H9 (cell line): Measurements from ENCODE around the gene NDC1. TPM values are rescaled to one million over a fixed set of nuclear protein-coding genes. Genes with fewer than 3 reads are reported as not detected.
A peak's percentile ranks its signal among the peaks of the same experiment; 100 is the strongest.

Experiments
- DNase-seq: peaks from one replicate; pipeline ENCODE4 v3.0.0-alpha.2; 2017
- H2AFZ ChIP-seq: one replicate; pipeline ENCODE4 v1.6.1; 2013; ENCODE audit warnings: mild to moderate bottlenecking, low read length, control low read depth, moderate library complexity
- H2AK5ac ChIP-seq: 2 replicates; pipeline ENCODE4 v1.6.1; 2013; ENCODE audit warnings: low read length, control low read depth, mixed read lengths; ENCODE audit not compliant: insufficient read length
- H2BK120ac ChIP-seq: one replicate; pipeline ENCODE4 v1.6.1; 2013; ENCODE audit warnings: low read depth, mild to moderate bottlenecking, low read length, control low read depth, inconsistent platforms; ENCODE audit not compliant: poor library complexity, severe bottlenecking
- H2BK12ac ChIP-seq: 2 replicates; pipeline ENCODE4 v1.6.1; 2013; ENCODE audit warnings: low read length, control low read depth, mixed read lengths, low read depth; ENCODE audit not compliant: insufficient read length
- H2BK15ac ChIP-seq: 2 replicates; pipeline ENCODE4 v1.6.1; 2013; ENCODE audit warnings: low read depth, low read length, control low read depth
- H2BK20ac ChIP-seq: one replicate; pipeline ENCODE4 v1.6.1; 2013; ENCODE audit warnings: low read depth, mild to moderate bottlenecking, low read length, control low read depth, inconsistent platforms; ENCODE audit not compliant: poor library complexity, severe bottlenecking
- H2BK5ac ChIP-seq: 2 replicates; pipeline ENCODE4 v1.6.1; 2013; ENCODE audit warnings: low read length, control low read depth, mixed read lengths; ENCODE audit not compliant: insufficient read length
- H3K14ac ChIP-seq: 2 replicates; pipeline ENCODE4 v1.6.1; 2013; ENCODE audit warnings: low read length, control low read depth; ENCODE audit not compliant: insufficient read depth
- H3K18ac ChIP-seq: 2 replicates; pipeline ENCODE4 v1.6.1; 2013; ENCODE audit warnings: low read depth, mild to moderate bottlenecking, mixed read lengths, low read length, control low read depth; ENCODE audit not compliant: insufficient read length
- H3K23ac ChIP-seq: 2 replicates; pipeline ENCODE4 v1.6.1; 2013; ENCODE audit warnings: low read length, control low read depth, mixed read lengths, low read depth; ENCODE audit not compliant: insufficient read length
- H3K23me2 ChIP-seq: 2 replicates; pipeline ENCODE4 v1.6.1; 2013; ENCODE audit warnings: low read depth, mild to moderate bottlenecking, mixed read lengths, low read length, control low read depth; ENCODE audit not compliant: insufficient read length, poor library complexity, severe bottlenecking
- H3K27ac ChIP-seq: 2 replicates; pipeline ENCODE4 v1.5.1; 2013; ENCODE audit warnings: low read length, control low read depth, mixed read lengths, low read depth; ENCODE audit not compliant: insufficient read length
- H3K27me3 ChIP-seq: 2 replicates; pipeline ENCODE4 v1.6.1; 2013; ENCODE audit warnings: low read length, control low read depth, inconsistent platforms; ENCODE audit not compliant: insufficient read depth
- H3K4ac ChIP-seq: 2 replicates; pipeline ENCODE4 v1.6.1; 2013; ENCODE audit warnings: low read depth, mild to moderate bottlenecking, control low read depth, inconsistent platforms, low read length, moderate library complexity
- H3K4me1 ChIP-seq: 2 replicates; pipeline ENCODE4 v1.6.1; 2013; ENCODE audit warnings: low read length, control low read depth, inconsistent platforms; ENCODE audit not compliant: insufficient read depth
- H3K4me2 ChIP-seq: 2 replicates; pipeline ENCODE4 v1.6.1; 2013; ENCODE audit warnings: low read length, control low read depth, mixed read lengths; ENCODE audit not compliant: insufficient read length, insufficient read depth
- H3K56ac ChIP-seq: 2 replicates; pipeline ENCODE4 v1.6.1; 2013; ENCODE audit warnings: low read depth, mild to moderate bottlenecking, mixed read lengths, low read length, control low read depth; ENCODE audit not compliant: insufficient read length
- H3K79me1 ChIP-seq: 2 replicates; pipeline ENCODE4 v1.6.1; 2013; ENCODE audit warnings: low read depth, mild to moderate bottlenecking, moderate library complexity, low read length, control low read depth, inconsistent platforms; ENCODE audit not compliant: insufficient read depth, poor library complexity, severe bottlenecking
- H3K79me2 ChIP-seq: 2 replicates; pipeline ENCODE4 v1.6.1; 2013; ENCODE audit warnings: low read length, control low read depth, inconsistent platforms; ENCODE audit not compliant: insufficient read depth
- H3K9ac ChIP-seq: 2 replicates; pipeline ENCODE4 v1.6.1; 2013; ENCODE audit warnings: low read length, control low read depth, mixed read lengths; ENCODE audit not compliant: insufficient read length; ENCODE audit errors: extremely low read depth
- H3K9me3 ChIP-seq: one replicate; pipeline ENCODE4 v1.6.1; 2013; ENCODE audit warnings: low read depth, low read length, inconsistent platforms; ENCODE audit not compliant: control insufficient read depth
- H3T11ph ChIP-seq: one replicate; pipeline ENCODE4 v1.6.1; 2013; ENCODE audit warnings: mild to moderate bottlenecking, low read length, control low read depth, inconsistent platforms
- H4K20me1 ChIP-seq: one replicate; pipeline ENCODE4 v1.6.1; 2013; ENCODE audit not compliant: control insufficient read depth, insufficient read length, insufficient read depth
- H4K5ac ChIP-seq: 2 replicates; pipeline ENCODE4 v1.6.1; 2013; ENCODE audit warnings: low read depth, mild to moderate bottlenecking, mixed read lengths, low read length, control low read depth; ENCODE audit not compliant: insufficient read length
- H4K8ac ChIP-seq: replicated peaks from 2 replicates; pipeline ENCODE4 v1.6.1; 2013; ENCODE audit warnings: low read length, control low read depth, mixed read lengths, low read depth; ENCODE audit not compliant: insufficient read length
- H4K91ac ChIP-seq: 2 replicates; pipeline ENCODE4 v1.6.1; 2013; ENCODE audit warnings: low read depth, mild to moderate bottlenecking, moderate library complexity, mixed read lengths, low read length, control low read depth; ENCODE audit not compliant: insufficient read length
- H3K27ac Mint-ChIP-seq, 3 experiments: 2 replicates in 2 of 3; 3 replicates in 1 of 3; pipeline ENCODE4 v1.8.0; 2020 to 2021; ENCODE audit warnings: mixed read lengths in 3 of 3, mild to moderate bottlenecking in 1 of 3, moderate library complexity in 1 of 3
- H3K27me3 Mint-ChIP-seq: 2 replicates; pipeline ENCODE4 v1.8.0; 2021; ENCODE audit warnings: low read depth, mild to moderate bottlenecking, moderate library complexity, mixed read lengths
- H3K36me3 Mint-ChIP-seq, 3 experiments: 2 replicates in 2 of 3; 3 replicates in 1 of 3; pipeline ENCODE4 v1.8.0; 2020 to 2021; ENCODE audit warnings: low read depth in 3 of 3, mixed read lengths in 3 of 3; ENCODE audit not compliant: insufficient read depth in 1 of 3
- H3K4me1 Mint-ChIP-seq, 2 experiments: 2 replicates each; pipeline ENCODE4 v1.8.0; 2020; ENCODE audit warnings: mixed read lengths in 2 of 2
- H3K4me3 Mint-ChIP-seq, 2 experiments: 2 replicates in 1 of 2; 3 replicates in 1 of 2; pipeline ENCODE4 v1.8.0; 2020 to 2021; ENCODE audit warnings: mild to moderate bottlenecking in 2 of 2, mixed read lengths in 2 of 2, moderate library complexity in 1 of 2
- H3K9me3 Mint-ChIP-seq, 2 experiments: 2 replicates in 1 of 2; 3 replicates in 1 of 2; pipeline ENCODE4 v1.8.0; 2020; ENCODE audit warnings: mild to moderate bottlenecking in 2 of 2, mixed read lengths in 2 of 2, moderate library complexity in 1 of 2
- WGBS: extraction: QIAGEN DNeasy Blood & Tissue Kit; methylation state at CpG from one replicate; pipeline ENCODE4 v1.1.7; 2013; ENCODE audit warnings: missing lambda C conversion rate, low lambda C conversion rate, mixed read lengths; ENCODE audit not compliant: insufficient read length; ENCODE audit errors: extremely low coverage; 5-methylcytosine and 5-hydroxymethylcytosine counted together
- total RNA-seq: library from RNA; stranded (reverse); gene quantifications from 2 replicates; pipeline ENCODE4 v1.2.1, GENCODE V29; 2021
- TF ChIP-seq, protein P1 (sequence below): fragments of 200-600 bp; sonication (generic); conservative IDR thresholded peaks from 3 replicates; pipeline ENCODE4 v1.8.0; 2021; ENCODE audit warnings: antibody characterized with exemption, mild to moderate bottlenecking

NDC1 gene
- total RNA-seq, 1 experiment from 2014 or later: 49.3 TPM

GRCh38 chr1:53821380-53821779 is 16.7 kb downstream of the NDC1 start:
- Histone ChIP-seq H3K79me2 (no peaks in the 10 kb centered on the region; the same call in 1 of the 2 replicates), H3K4me1 (no peaks in the 10 kb centered on the region), H3K27me3 (no peaks in the 10 kb centered on the region), H2BK20ac (no peak overlapping the region), H3K14ac (no peak overlapping the region), H3T11ph (no peak overlapping the region), H3K4me2 (no peak overlapping the region), H4K8ac (no peak overlapping the region), H4K91ac (no peak overlapping the region), H3K9me3 (no peaks in the 10 kb centered on the region), H4K20me1 (no peaks in the 10 kb centered on the region), H2BK15ac (no peak overlapping the region), H3K56ac (no peak overlapping the region), H3K9ac (no peak overlapping the region), H3K18ac (no peak overlapping the region), H2BK120ac (no peak overlapping the region), H2BK5ac (no peak overlapping the region), H4K5ac (no peak overlapping the region), H2AFZ (no peak overlapping the region), H3K27ac (no peak overlapping the region), H3K23me2 (no peaks in the 10 kb centered on the region), H3K79me1 (no peaks in the 10 kb centered on the region), H2BK12ac (no peak overlapping the region), H3K4ac (no peak overlapping the region), H2AK5ac (no peak overlapping the region), H3K23ac (no peak overlapping the region)
- TF ChIP-seq, protein P1, sequence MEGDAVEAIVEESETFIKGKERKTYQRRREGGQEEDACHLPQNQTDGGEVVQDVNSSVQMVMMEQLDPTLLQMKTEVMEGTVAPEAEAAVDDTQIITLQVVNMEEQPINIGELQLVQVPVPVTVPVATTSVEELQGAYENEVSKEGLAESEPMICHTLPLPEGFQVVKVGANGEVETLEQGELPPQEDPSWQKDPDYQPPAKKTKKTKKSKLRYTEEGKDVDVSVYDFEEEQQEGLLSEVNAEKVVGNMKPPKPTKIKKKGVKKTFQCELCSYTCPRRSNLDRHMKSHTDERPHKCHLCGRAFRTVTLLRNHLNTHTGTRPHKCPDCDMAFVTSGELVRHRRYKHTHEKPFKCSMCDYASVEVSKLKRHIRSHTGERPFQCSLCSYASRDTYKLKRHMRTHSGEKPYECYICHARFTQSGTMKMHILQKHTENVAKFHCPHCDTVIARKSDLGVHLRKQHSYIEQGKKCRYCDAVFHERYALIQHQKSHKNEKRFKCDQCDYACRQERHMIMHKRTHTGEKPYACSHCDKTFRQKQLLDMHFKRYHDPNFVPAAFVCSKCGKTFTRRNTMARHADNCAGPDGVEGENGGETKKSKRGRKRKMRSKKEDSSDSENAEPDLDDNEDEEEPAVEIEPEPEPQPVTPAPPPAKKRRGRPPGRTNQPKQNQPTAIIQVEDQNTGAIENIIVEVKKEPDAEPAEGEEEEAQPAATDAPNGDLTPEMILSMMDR: peak; percentile 17; the same call in 1 of the 3 replicates
- no CpG with 5 or more reads among the region's 5 CpGs for WGBS
- no peaks in the 10 kb centered on the region for H3K27me3 Mint-ChIP-seq
- H3K9me3 Mint-ChIP-seq: no peaks in the 10 kb centered on the region
- no peak for DNase-seq
- H3K36me3 Mint-ChIP-seq: peaks cover 40 to 71% (median 71%) of the 10 kb centered on the region in 3 experiments
- no peak overlapping the region for H3K27ac Mint-ChIP-seq
- H3K4me3 Mint-ChIP-seq: no peak overlapping the region
- H3K4me1 Mint-ChIP-seq: no peaks in the 10 kb centered on the region
